VCaP (cell line): ENCODE results near the gene S100A10.

Source experiments
- H3K27ac ChIP-seq: fragments of 450-650 bp; 2 replicates; pipeline ENCODE4 v1.5.1; 2017
- CTCF ChIP-seq: fragments of 450-650 bp; conservative IDR thresholded peaks from 2 replicates; pipeline ENCODE4 v1.5.1; 2017; ENCODE audit warnings: mild to moderate bottlenecking, moderate library complexity

Gene S100A10

GRCh38 chr1:152009691-152010090, 16.0 kb upstream of the S100A10 start:
- no peak for TF ChIP-seq CTCF
- H3K27ac ChIP-seq: no peak overlapping the region

GRCh38 chr1:152007047-152007446, 13.4 kb upstream of the S100A10 start:
- no peak overlapping the region for H3K27ac ChIP-seq
- no peak for TF ChIP-seq CTCF

GRCh38 chr1:152005360-152005912, 11.8 kb upstream of the S100A10 start:
- no peak for TF ChIP-seq CTCF
- no peak overlapping the region for H3K27ac ChIP-seq

GRCh38 chr1:152003846-152004442, 10.3 kb upstream of the S100A10 start:
- no peak overlapping the region for H3K27ac ChIP-seq
- peak; percentile 51 for TF ChIP-seq CTCF

- H3K27ac ChIP-seq: no peak overlapping the region
- no peak for TF ChIP-seq CTCF
Measured at GRCh38 chr1:152002960-152003359, 9.3 kb upstream of the S100A10 start.

GRCh38 chr1:152001631-152002584, 8.2 kb upstream of the S100A10 start:
- peak; percentile 97 for TF ChIP-seq CTCF
- H3K27ac ChIP-seq: peak overlapping the region; percentile 27; the same call in 1 of the 2 replicates

GRCh38 chr1:152000964-152001630, 7.4 kb upstream of the S100A10 start:
- H3K27ac ChIP-seq: peak overlapping the region; percentile 27; the same call in 1 of the 2 replicates
- no peak for TF ChIP-seq CTCF
